Pons (tissue), 1 donor: Measurements from ENCODE around the gene NABP2.

Experiments used
- DNase-seq: peaks from one replicate; pipeline ENCODE4 v3.0.0-alpha.2; 2016; ENCODE audit warnings: low spot score

The NABP2 gene

DNA sequence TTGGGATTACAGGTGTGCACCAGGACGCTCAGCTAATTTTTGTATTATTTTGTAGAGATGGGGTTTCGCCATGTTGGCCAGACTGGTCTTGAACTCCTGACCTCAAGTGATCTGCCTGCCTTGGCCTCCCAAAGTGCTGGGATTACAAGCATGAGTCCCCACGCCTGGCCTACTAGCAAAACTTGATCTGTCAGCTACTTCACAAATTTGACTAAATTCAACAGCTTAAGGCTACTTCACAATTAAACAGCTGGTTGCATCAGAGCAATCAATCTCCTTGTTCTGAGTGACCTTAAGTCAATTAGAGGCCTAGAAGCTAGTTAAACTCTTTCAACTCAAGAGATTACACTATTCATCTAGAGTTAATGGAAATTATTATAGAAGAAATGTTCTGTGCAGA, 54.8 kb downstream of the NABP2 start:
- DNase-seq = no peak
